ENCODE data around the gene WNT8B.

GRCh38 chr10:100427374-100427773 is 35.4 kb upstream of the WNT8B start:
- no peak for TF ChIP-seq POLR2A (IDR thresholded peaks at IDR 0.05; ENCODE audit: low read length)
- TF ChIP-seq GATA1 (IDR thresholded peaks at IDR 0.05; ENCODE audit: low read depth, low read length), result no peak

Data from erythroblast (primary cell).